GM12878 (cell line): ENCODE results near the gene MCC.

Experiments used
- EZH2 ChIP-seq: IDR thresholded peaks from 2 replicates; pipeline ENCODE4 v1.6.1; 2012; ENCODE audit warnings: low read depth, mild to moderate bottlenecking, control low read depth, inconsistent platforms, low read length, borderline replicate concordance; ENCODE audit not compliant: control insufficient read depth
- MEF2A ChIP-seq: IDR thresholded peaks from 2 replicates; pipeline ENCODE4 v1.6.1; 2011; ENCODE audit warnings: low read depth, mild to moderate bottlenecking, low read length, moderate library complexity; ENCODE audit not compliant: insufficient read depth
- POLR2A ChIP-seq: IDR thresholded peaks from 2 replicates; pipeline ENCODE4 v1.6.1; 2011; ENCODE audit warnings: low read depth, mild to moderate bottlenecking, low read length
- POLR2AphosphoS5 ChIP-seq: IDR thresholded peaks from 2 replicates; pipeline ENCODE4 v1.6.1; 2011; ENCODE audit warnings: mild to moderate bottlenecking, low read length, inconsistent platforms
- RFX5 ChIP-seq: IDR thresholded peaks from 2 replicates; pipeline ENCODE4 v1.6.1; 2011; ENCODE audit warnings: low read depth, low read length, improper control_type of control experiment
- SIN3A ChIP-seq: IDR thresholded peaks from 2 replicates; pipeline ENCODE4 v1.6.1; 2012; ENCODE audit warnings: low read depth, low read length, improper control_type of control experiment
- YY1 ChIP-seq: IDR thresholded peaks from 2 replicates; pipeline ENCODE4 v1.6.1; 2011; ENCODE audit warnings: low read depth, mild to moderate bottlenecking, low read length
- TF ChIP-seq, protein P1 (sequence below), 3 experiments: IDR thresholded peaks in 2 of 3; conservative IDR thresholded peaks in 1 of 3; 2 replicates each; pipeline ENCODE4 v1.5.1; 2011; ENCODE audit warnings: low read depth in 3 of 3, low read length in 3 of 3, mild to moderate bottlenecking in 3 of 3, control low read depth in 2 of 3, moderate library complexity in 2 of 3, inconsistent platforms in 1 of 3, mixed read lengths in 1 of 3; ENCODE audit not compliant: control insufficient read depth in 2 of 3, insufficient read depth in 1 of 3; ENCODE audit errors: extremely low read depth in 1 of 3
- TF ChIP-seq, protein P2 (sequence below): IDR thresholded peaks from 2 replicates; pipeline ENCODE4 v1.6.1; 2012; ENCODE audit warnings: mild to moderate bottlenecking, low read depth, low read length

DNA sequence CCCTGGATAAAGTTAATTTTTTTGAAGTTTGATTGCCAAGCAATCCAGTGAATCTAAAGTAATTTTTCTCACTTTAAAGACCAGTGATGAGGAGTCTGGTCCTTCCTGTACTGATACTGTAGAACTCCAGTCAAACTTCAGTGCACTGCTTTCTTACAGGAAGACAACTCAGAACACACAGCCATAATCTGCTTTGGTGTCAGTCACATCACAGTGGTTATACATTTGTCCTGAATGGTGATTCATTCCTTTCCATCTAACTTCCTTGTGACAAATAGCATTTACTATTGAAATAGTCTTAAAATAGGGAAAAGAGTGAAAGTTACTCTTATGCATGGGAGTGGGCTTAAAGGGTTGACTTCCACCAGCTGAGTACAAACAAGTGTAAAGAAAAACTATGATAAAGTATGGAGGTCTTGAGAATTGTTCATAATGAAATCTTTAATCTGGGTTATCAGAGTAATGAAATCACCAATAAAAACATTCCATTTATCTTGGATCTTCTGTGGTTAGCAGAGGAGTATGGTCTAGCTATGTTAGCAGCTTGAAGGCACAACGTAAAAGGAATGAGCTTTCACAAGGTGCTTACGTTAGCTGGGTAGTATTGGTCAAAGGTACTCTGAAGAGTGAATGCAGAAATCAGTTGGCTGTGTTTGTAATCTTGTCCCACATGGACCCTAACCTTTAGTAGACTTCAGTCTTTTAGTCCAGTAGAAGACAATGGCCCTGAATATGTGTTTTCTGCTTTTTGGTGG, 470.2 kb downstream of the MCC start:
- TF ChIP-seq RFX5 (no peak), SIN3A (no peak), POLR2A (no peak), MEF2A (no peak), EZH2 (no peak), POLR2AphosphoS5 (no peak), YY1 (no peak)
- TF ChIP-seq, protein P1, sequence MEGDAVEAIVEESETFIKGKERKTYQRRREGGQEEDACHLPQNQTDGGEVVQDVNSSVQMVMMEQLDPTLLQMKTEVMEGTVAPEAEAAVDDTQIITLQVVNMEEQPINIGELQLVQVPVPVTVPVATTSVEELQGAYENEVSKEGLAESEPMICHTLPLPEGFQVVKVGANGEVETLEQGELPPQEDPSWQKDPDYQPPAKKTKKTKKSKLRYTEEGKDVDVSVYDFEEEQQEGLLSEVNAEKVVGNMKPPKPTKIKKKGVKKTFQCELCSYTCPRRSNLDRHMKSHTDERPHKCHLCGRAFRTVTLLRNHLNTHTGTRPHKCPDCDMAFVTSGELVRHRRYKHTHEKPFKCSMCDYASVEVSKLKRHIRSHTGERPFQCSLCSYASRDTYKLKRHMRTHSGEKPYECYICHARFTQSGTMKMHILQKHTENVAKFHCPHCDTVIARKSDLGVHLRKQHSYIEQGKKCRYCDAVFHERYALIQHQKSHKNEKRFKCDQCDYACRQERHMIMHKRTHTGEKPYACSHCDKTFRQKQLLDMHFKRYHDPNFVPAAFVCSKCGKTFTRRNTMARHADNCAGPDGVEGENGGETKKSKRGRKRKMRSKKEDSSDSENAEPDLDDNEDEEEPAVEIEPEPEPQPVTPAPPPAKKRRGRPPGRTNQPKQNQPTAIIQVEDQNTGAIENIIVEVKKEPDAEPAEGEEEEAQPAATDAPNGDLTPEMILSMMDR (IDR thresholded peaks at IDR 0.05 in 2 of 3, conservative IDR thresholded peaks at IDR 0.05 in 1 of 3; ENCODE audit: control insufficient read depth in 2 of 3, extremely low read depth in 1 of 3, insufficient read depth in 1 of 3, low read depth in 3 of 3, low read length in 3 of 3), result no peak
- TF ChIP-seq, protein P2, sequence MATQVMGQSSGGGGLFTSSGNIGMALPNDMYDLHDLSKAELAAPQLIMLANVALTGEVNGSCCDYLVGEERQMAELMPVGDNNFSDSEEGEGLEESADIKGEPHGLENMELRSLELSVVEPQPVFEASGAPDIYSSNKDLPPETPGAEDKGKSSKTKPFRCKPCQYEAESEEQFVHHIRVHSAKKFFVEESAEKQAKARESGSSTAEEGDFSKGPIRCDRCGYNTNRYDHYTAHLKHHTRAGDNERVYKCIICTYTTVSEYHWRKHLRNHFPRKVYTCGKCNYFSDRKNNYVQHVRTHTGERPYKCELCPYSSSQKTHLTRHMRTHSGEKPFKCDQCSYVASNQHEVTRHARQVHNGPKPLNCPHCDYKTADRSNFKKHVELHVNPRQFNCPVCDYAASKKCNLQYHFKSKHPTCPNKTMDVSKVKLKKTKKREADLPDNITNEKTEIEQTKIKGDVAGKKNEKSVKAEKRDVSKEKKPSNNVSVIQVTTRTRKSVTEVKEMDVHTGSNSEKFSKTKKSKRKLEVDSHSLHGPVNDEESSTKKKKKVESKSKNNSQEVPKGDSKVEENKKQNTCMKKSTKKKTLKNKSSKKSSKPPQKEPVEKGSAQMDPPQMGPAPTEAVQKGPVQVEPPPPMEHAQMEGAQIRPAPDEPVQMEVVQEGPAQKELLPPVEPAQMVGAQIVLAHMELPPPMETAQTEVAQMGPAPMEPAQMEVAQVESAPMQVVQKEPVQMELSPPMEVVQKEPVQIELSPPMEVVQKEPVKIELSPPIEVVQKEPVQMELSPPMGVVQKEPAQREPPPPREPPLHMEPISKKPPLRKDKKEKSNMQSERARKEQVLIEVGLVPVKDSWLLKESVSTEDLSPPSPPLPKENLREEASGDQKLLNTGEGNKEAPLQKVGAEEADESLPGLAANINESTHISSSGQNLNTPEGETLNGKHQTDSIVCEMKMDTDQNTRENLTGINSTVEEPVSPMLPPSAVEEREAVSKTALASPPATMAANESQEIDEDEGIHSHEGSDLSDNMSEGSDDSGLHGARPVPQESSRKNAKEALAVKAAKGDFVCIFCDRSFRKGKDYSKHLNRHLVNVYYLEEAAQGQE, result no peak
